Right ventricle myocardium inferior (tissue), 1 donor: ENCODE data around the gene LIN9. TPM values are rescaled to one million over a fixed set of nuclear protein-coding genes. Genes with fewer than 3 reads are reported as not detected.
"Not testable (repeated sequence)": the region's sequence is repeated elsewhere in the genome, so short reads cannot be mapped to it uniquely, and the experiment has no call there.

Source experiments
- ATAC-seq: fragments of 200-7000 bp; cut with Tn5 transposase; one replicate; pipeline ENCODE4 v1.9.1; 2020; ENCODE audit warnings: mild to moderate bottlenecking, moderate library complexity
- DNase-seq: peaks from one replicate; pipeline ENCODE4 v3.0.0; 2021; ENCODE audit errors: missing footprints
- intact Hi-C: fragments of 100-400 bp; cut with DNase I; formaldehyde crosslinking; loops from one replicate; pipeline ENCODE4 v1.11.0; 2022
- total RNA-seq: library from RNA; stranded (reverse); fragmentation: NEBNext Ultra II Directional; extraction: Animal tissue kit (Norgen Biotek cat#: 25700); gene quantifications from one replicate; pipeline ENCODE4 v1.2.1, GENCODE V29; 2021
- donor health status: DM: no; HTN: yes; CAD: no; lungs with severe emphysema.

Gene LIN9
- total RNA-seq, 1 donor from 2014 or later, result 21.8 TPM

DNA sequence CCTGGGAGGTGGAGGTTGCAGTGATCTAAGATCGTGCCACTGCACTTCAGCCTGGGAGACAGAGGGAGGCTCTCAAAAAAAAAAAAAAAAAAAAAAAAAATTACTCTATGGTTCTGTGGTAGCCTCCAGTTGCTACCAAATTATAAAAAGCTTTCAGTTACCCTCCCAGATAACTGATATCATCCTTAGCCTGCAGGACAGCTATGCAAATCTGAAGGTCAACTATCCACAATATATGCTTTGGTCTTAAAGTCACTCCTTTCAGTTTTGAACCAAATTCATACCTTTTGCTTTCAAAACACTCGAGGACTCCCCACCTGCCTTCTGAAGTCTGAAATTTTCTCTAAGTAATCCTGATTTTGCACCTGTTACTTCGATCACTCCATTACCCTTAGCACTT is 82.4 kb downstream of the LIN9 start:
- DNase-seq (no peak), ATAC-seq (no peak)
- intact Hi-C loops, result no loop called here

DNA sequence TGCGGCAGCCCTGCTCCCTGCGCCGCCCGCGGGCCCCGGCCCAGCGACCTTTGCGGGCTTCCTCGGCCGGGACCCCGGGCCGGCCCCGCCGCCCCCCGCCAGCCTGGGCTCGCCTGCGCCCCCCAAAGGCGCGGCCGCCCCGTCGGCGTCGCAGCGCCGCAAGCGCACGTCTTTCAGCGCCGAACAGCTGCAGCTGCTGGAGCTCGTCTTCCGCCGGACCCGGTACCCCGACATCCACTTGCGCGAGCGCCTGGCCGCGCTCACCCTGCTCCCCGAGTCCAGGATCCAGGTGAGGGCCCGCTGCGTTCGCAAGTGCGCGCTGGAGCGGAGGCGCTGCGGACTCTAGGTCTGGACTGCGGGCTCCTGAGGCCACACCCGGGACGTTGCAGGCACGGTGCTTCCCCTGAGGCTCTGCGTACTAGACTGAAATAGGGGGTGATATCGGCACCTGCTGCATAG is 85.1 kb downstream of the LIN9 start:
- intact Hi-C loops, result no loop called here
- no peak for DNase-seq
- no peak for ATAC-seq

DNA sequence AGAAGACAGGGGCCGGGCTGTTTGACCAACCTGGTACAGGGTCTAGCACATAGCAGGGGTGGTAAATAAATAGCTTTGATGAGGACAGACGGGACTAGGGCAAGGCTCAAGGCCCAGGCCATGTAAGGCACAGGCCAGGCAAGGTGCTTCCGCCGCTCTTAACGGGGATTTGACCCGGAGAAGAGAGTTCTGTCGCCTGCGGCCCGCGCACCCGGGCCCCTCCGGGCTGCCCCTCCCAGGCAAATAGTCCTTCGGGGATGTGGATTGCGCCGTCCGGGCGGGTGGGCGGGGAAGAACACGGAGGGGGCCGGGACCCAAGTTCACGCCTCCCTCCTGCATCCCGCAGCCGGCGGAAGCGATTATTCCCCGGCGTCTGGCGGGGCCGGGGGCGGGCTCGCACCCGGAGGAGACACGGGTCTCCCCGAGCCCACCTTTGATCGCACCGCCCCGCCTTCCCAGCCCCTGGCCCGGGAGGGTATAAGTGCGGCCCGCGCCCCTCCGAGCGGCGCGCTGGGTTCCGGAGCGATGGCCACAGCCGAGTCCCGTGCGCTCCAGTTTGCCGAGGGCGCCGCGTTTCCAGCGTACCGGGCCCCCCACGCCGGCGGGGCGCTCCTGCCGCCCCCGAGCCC is 85.7 kb downstream of the LIN9 start, which contains the start of gene MIXL1:
Gene MIXL1 (plus strand): TSS at position 508 of the 629 bp plus-strand sequence. CDS start 18 bp downstream, at position 526.
- ATAC-seq (no peak), DNase-seq (no peak)
- intact Hi-C loops, result no loop called here

DNA sequence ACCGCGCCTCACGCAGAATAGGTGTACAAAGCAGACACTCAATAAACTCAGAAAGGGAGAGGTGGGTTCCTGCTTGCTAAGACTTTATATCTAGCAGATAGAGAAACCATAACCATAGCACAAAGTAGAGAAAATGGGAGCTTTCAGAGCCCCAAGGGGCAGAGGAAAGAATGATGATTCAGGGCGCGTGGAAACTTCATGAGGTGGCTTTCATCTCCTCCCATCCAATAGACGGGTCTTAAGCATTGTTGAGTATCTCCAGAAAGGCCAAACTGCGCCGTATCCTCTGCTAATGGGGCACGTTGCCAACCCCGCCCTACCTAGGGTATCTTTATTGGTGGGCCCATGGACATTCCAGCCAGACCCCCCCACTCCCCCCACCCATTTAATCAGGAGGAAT is 86.3 kb downstream of the LIN9 start:
- DNase-seq, result no peak
- no peak for ATAC-seq
- intact Hi-C loops, result no loop called here

DNA sequence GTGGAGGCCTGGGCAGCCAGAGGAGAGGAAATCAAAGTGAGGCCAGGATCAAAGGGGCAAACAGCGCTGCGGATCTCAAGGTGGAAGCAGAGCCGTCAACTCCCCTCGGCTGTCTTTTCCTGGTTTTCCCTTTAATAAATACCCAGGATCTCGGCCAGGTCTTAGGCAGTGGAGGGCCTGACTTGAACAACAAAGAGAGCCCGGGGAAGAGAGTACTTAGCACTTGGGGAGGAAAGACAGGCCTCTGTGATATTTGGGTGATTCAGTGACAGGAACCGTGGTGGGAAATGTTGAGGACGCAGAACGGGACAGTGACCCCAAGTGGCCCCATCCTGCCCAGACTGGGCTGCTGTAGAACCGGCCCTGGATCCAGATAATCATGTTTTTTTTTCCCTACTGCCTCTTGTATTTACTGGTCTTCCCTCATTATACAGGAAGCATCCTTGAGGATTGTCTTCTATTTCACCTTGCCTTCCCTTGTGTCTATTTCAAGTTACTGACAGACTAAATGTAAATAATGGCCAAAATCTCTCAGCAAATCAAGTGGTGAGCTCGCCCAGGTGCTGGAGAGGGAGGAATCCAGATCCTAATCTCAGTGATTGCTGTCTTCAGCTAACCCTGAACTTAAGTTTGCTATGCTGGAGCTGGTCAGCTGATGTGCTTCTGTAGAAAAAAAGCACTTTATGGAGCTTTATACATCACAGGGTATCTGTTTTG is 88.3 kb downstream of the LIN9 start:
- no peak for ATAC-seq
- DNase-seq, result no peak
- intact Hi-C loops, result no loop called here

DNA sequence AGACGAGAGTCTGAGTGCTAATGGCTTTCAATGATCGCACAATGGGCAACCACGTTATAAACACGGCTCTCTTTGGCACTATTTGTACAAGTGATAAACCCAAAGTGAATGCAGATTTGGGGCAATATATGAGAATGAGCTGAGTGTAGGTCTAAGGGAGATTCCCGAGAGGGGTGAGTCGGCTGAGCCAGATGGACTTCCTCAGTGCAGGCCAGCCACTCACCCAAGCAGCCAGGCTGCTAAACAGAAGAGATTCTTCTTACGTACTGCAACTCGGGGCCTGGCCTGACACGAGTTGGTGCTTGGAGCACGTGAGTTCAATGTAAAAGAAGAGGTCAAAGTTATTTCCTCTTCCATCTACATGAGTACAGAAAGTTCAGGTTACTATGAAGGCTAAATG is 91.7 kb downstream of the LIN9 start:
- intact Hi-C loops, result no loop called here
- ATAC-seq, result no peak

DNA sequence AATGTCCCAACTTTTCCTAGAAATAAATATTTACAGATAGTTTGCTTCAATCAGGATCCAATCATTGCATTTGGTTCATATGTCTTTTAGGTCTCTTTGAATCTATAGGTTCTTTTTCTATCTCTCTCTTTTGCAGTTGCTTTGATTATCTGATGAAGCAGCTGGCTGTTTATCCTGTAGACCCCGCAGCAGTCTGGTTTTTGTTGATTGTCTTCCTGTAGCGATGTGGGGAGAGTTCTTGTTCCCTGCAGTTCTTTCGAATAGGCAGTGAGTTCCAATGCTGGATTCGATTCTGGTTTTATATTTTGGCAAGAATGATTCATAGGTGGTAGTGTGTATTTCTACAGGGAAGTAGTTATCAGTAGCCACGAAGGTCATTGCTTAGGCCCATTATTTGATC is 92.9 kb downstream of the LIN9 start:
- no peak for ATAC-seq
- DNase-seq, result no peak
- intact Hi-C loops, result no loop called here

More for the DNA sequence above, 91.7 kb downstream of the LIN9 start:
- DNase-seq, result no peak

DNA sequence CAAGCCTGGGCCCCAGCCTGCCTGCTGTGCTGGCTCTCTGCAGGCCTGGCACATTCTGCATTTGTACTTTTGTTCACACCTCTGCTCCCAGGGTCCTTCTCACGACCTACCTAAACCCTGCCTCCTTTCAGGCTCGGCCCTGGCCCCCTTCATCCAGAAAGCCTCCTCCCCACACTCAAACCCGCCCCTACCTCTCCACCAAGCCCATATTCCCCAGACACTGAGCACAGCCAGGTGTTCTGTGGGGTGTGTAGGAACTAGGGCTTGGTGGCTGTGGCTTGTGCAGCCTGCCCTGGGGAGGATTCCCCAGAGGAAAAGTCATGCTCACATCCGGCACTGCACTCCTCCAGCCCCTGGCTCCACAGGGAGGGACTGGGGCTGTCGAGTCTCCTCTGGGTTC is 93.7 kb downstream of the LIN9 start:
- intact Hi-C loops, result no loop called here
- no peak for DNase-seq
- ATAC-seq, result no peak

DNA sequence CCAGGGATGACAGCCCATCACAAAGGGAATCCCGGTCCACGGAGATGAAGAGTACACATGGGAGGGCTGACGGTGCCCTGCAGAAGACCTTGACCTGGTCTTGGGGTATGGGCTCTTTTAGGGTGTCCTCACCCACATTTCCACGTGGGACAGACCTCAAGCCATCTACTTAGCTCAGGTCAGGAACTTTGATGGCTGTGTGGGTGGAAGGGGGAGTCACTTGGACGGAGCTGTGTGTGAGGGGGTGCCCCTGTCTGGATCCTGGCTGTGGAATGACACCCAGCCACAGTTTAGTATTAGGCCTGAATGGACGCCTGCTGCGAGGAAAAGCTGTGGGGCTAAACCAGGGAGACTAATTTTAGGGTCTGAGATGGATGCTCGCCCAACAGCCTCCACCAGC is 96.4 kb downstream of the LIN9 start:
- intact Hi-C loops, result no loop called here
- no peak for DNase-seq
- no peak for ATAC-seq

DNA sequence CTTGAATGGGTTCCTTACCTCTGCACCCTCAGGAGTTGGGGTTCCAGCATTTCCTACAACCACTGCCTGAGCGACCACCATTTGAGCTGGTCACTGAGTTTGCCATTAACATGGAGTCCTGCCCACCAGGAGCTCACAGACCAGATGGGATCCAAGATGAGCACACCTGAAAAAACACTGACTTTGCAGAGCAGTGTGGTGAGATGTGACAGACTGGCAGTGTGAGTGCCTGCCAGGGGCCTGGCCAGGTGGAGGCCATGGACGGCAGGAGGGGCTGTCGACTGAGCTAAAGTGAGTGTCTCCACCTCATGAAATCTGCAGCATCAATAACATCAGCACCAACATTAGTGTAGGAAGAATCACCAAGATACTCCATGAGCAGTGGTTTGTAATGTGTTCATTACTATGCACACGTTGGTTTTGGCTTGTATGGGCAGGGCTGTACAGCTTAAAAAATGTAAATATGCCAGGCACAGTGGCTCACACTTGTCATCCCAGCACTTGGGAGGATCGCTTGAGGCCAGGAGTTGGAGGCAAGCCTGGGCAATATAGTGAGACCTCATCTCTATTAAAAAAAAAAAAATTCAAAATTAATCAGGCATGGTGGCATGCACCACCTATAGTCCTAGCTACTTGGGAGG is 97.7 kb downstream of the LIN9 start:
- no peak for ATAC-seq
- intact Hi-C loops, result no loop called here

DNA sequence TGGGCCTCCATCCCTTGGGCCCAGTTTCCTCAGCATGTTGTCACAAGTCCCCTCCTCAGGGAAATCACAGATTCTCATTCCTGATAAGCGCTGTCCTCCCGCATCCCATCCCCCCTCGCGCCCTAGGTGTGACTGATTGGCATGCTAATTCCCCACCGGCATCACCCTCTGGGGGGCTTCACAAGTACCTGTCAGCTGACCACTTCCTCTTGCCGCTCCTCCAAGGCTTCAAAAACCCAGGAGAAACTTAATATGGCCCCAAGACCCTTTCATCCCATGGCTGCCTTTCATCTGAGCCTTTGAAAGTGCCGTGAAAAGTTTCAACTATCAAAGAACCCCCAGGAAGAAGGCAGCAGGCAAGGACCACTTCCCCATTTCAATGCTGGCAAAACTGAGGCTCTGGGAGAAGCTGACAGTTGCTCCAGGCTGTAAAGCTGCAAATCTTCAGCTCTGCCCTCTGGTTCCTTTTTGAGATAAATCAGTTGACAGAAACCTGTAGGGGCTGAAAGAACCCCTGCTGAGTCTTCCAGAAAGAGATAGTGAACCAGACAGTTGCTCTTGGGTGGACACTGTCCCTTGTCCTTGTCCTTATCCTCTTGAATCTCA is 98.3 kb downstream of the LIN9 start:
- intact Hi-C loops, result no loop called here
- no peak for ATAC-seq
- DNase-seq, result no peak

More for the DNA sequence above, 97.7 kb downstream of the LIN9 start:
- no peak for DNase-seq

DNA sequence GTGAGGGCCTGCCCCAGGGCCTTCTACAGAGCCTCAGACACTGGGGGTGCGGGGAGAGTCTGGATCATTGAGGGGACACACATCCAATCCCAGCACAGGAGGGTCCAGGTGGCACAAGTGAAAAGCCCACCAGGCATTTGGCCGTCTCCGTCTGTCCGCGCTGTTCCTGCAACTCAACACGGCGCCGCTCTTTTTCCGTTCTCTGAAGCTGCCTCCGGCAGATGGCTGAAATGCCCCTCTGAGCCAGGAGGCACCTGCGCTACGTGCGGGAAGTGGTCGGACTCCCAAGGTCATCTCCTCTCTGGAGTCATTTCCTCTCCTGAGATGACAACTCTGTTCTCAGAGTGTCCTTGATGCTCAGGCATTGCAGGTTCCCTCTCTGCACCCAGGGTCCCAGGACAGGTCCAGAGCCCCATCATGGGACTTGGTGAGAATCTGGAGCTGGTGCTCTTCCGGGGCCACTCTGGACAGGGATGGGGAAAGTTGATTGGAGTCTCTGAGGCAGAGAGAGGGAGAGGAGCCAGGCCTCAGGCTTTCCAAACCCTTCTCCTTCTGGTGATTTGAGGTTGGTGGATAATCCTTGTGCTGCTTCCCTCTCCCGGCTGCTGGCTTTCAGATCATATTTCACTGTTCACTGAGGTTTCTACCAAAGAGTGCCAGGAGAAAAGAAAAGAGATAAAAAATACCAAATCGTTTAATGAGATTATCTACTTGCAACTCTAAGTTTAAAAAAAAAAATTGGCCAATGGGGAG is 99.5 kb downstream of the LIN9 start:
- DNase-seq (no peak), ATAC-seq (no peak)
- intact Hi-C loops, result no loop called here

DNA sequence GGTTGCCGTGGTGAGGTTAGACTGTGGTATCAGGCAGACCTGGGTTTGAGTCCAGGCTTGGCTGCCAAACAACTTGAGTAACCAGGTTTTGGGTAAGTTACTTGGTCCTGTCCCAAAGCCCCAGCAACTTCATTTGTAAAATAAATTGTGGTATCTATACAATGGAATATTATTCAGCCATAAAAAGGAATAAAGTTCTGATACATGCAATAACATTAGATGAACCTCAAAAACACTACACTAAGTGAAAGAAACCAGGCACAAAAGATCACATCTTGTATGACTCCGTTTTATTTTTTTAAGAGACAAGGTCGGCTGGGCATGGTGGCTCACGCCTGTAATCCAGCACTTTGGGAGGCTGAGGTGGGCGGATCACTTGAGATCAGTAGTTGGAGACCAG is 101.9 kb downstream of the LIN9 start:
- ATAC-seq (no peak), DNase-seq (no peak)
- intact Hi-C loops, result no loop called here

DNA sequence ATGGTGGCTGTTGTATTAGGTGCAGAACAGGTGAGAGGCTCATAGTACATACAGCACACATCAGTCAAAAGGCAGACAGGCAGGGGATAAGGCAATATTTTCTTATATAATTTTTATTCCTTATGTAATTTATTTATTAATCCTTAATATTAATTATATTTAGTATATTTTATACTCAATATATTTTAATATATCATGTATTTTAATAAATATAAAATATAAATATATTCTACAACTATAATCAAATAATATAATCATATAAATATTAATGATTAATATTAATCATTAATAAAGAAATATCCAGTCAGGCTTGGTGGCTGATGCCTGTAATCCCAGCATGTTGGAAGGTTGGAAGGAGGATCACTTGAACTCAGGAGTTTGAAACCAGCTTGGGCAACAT is 104.8 kb downstream of the LIN9 start:
- DNase-seq, result no peak
- intact Hi-C loops, result no loop called here
- ATAC-seq, result no peak

DNA sequence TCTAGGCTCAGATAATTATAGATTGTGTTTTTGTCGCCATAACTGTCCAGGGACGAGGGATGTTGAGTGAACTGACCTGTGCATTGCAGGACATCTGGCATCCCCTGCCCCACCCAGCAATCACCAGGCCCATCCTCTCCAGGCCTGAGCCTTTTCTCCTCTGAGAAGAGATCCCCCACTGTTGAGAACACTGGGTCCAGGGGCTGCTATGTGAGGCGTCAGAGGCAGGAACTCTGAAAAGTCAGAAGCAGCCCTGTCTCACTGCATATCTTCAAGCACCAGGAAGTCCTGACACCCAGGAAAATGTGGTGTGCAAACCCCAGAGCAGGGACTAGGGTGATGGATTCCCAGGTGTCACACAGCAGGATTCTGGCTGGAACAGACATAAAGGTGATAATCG is 105.3 kb downstream of the LIN9 start:
- DNase-seq (no peak), ATAC-seq (no peak)
- intact Hi-C loops, result no loop called here

DNA sequence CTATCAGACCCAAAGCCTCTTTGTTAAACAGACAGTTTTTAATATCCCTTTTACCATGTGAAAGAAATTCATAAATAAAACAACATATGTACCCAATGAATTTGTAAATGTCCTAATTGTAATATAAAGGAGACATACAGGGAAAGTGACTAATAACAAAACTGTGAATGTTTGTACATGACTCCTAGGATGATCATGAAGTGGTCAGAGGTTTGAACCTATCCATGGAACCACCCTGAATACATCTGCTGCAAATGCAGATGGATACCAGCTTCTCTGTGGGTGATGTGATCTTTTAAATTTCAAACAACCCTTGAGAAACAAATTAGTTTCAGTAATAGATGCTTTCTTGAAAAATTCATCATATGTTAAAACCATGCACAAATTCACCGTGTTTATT is 105.7 kb downstream of the LIN9 start:
- DNase-seq, result no peak
- intact Hi-C loops, result no loop called here
- ATAC-seq, result no peak

DNA sequence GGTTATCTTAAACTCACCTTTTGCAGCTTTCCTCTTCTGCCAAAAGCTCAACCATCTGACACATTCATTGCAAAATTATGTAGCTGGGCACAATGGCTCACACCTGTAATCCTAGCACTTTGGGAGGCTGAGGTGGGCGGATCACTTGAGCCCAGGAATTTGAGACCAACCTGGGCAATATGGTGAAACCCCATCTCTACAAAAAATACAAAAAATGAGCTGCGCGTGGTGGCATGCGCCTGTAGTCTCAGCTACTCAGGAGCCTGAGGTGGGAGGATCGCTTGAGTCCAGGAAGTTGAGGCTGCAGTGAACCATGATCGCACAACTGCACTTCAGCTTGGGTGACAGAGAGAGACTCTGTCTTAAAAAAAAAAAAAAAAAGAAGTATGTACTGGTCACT is 106.3 kb downstream of the LIN9 start:
- ATAC-seq, intact Hi-C loops: not testable (repeated sequence)

DNA sequence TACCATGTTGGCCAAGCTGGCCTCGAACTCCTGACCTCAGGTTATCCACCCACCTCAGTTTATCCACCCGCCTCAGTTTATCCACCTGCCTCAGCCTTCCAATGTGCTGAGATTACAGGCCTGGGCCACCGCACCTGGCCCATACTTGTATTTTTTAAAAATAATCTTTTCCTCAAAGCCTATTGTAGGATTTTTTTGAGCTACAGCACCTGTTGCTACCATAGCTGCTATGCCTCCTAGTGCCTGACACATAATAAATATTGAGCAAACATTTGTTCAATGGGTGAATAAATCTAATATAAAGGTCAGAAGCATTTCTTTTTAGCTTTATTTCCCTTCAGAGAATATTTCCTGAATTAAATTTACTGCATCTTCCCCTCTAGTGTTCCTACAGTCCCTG is 106.7 kb downstream of the LIN9 start:
- no peak for ATAC-seq
- intact Hi-C loops, result no loop called here

More for the DNA sequence above, 106.3 kb downstream of the LIN9 start:
- not testable (repeated sequence) for DNase-seq

DNA sequence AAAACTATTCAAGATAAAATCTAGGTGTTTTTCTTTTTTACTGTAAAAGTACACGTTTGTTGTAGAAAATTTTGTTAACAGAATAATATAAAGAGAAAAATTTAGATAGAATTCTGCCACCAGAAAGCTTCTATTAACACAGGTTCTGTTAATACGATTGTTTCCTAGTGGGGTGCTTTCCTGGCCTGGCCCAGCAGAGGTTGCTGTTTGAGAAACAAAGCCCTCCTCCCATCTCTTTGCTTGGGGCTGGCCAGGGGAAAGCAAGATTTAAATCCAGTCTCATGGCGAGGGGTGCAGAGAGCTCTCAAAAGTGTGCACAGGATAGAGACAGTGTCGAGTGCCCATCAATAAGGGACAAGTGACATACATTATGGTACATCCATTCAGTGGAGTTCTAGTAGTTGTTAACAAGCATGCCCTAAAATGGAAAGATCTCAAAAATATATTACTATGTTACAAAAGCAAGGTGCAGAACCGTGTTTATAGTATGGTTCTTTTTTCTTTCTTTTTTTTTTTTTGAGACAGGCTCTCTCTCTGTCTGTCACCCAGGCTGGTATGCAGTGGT is 107.9 kb downstream of the LIN9 start:
- intact Hi-C loops, result no loop called here
- DNase-seq (no peak), ATAC-seq (no peak)

More for the DNA sequence above, 106.7 kb downstream of the LIN9 start:
- no peak for DNase-seq
